ENCODE results near the gene C16orf89. TPM values are rescaled to one million over a fixed set of nuclear protein-coding genes. Genes with fewer than 3 reads are reported as not detected.

C16orf89 gene
- total RNA-seq, 1 experiment from 2014 or later: not detected

DNA sequence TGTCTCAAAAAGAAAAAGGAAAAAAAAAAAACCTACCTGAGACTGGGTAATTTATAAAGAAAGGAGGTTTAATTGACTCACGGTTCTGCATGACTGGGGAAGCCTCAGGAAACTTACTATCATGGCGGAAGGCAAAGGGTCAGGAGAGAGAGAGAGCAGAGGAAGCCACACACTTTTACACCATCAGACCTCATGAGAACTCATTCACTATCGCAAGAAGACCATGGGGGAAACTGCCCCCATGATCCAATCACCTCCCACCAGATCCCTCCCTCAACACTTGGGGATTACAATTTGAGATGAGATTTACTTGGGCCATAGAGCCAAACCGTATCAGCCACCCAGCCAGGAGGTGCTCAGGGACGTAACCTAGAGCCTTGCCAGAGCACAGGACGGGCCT lies 52.9 kb downstream of the C16orf89 start:
- TF ChIP-seq, protein P1, sequence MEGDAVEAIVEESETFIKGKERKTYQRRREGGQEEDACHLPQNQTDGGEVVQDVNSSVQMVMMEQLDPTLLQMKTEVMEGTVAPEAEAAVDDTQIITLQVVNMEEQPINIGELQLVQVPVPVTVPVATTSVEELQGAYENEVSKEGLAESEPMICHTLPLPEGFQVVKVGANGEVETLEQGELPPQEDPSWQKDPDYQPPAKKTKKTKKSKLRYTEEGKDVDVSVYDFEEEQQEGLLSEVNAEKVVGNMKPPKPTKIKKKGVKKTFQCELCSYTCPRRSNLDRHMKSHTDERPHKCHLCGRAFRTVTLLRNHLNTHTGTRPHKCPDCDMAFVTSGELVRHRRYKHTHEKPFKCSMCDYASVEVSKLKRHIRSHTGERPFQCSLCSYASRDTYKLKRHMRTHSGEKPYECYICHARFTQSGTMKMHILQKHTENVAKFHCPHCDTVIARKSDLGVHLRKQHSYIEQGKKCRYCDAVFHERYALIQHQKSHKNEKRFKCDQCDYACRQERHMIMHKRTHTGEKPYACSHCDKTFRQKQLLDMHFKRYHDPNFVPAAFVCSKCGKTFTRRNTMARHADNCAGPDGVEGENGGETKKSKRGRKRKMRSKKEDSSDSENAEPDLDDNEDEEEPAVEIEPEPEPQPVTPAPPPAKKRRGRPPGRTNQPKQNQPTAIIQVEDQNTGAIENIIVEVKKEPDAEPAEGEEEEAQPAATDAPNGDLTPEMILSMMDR (IDR thresholded peaks at IDR 0.05; ENCODE audit: unreplicated experiment): no peak
- intact Hi-C loops (cut with micrococcal nuclease): no loop called here
- no TSS peak for BruUV-seq (replicated peaks)

DNA sequence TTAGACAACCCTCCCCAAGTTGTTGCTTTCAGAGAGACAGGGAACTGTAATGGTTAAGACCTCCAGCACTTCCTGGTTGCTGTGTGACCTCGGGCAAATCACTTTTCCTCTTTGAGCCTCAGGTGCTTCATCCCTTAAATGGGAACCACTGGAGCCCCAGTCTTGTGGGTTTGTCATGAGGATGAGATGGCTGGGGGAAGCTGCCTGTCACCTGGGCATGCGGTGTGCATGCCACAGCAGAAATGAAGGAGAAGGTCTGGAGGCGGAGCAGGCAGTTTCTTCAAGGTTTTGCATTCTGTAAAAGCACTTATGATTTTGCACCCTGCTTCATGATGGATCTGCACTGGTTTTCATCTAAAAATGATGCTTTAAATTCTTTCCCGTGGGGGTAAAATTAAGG lies 54.1 kb downstream of the C16orf89 start:
- ChIA-PET POLR2A (no interaction called here), CTCF (interaction anchor here (0.8 kb wide), 1 partner anchor 15 kb away, joined by 4 read pairs; no protein-coding TSS in a partner anchor)
- Mint-ChIP-seq H3K27ac (ENCODE audit: low read depth, unreplicated experiment) (no peak overlapping the region), H3K36me3 (ENCODE audit: insufficient read depth, unreplicated experiment) (no peaks in the 10 kb centered on the region), H3K4me1 (ENCODE audit: insufficient read depth, unreplicated experiment) (no peaks in the 10 kb centered on the region), H3K4me3 (ENCODE audit: unreplicated experiment) (no peak overlapping the region), H3K27me3 (ENCODE audit: insufficient read depth, unreplicated experiment) (peaks cover 36% of the 10 kb centered on the region), H3K9me3 (ENCODE audit: unreplicated experiment) (no peaks in the 10 kb centered on the region)
- intact Hi-C loops (cut with micrococcal nuclease): no loop called here
- TF ChIP-seq, protein P1 (IDR thresholded peaks at IDR 0.05; ENCODE audit: unreplicated experiment): no peak
- no TSS peak for BruUV-seq (replicated peaks)
- no peak for DNase-seq (ENCODE audit: unreplicated experiment)

More for the DNA sequence above, 52.9 kb downstream of the C16orf89 start:
- Mint-ChIP-seq H3K36me3 (ENCODE audit: insufficient read depth, unreplicated experiment) (no peaks in the 10 kb centered on the region), H3K9me3 (ENCODE audit: unreplicated experiment) (no peaks in the 10 kb centered on the region), H3K27ac (ENCODE audit: low read depth, unreplicated experiment) (no peak overlapping the region), H3K4me3 (ENCODE audit: unreplicated experiment) (no peak overlapping the region), H3K4me1 (ENCODE audit: insufficient read depth, unreplicated experiment) (no peaks in the 10 kb centered on the region), H3K27me3 (ENCODE audit: insufficient read depth, unreplicated experiment) (peaks cover 36% of the 10 kb centered on the region)
- no peak for DNase-seq (ENCODE audit: unreplicated experiment)
- ChIA-PET CTCF (no interaction called here), POLR2A (no interaction called here)

DNA sequence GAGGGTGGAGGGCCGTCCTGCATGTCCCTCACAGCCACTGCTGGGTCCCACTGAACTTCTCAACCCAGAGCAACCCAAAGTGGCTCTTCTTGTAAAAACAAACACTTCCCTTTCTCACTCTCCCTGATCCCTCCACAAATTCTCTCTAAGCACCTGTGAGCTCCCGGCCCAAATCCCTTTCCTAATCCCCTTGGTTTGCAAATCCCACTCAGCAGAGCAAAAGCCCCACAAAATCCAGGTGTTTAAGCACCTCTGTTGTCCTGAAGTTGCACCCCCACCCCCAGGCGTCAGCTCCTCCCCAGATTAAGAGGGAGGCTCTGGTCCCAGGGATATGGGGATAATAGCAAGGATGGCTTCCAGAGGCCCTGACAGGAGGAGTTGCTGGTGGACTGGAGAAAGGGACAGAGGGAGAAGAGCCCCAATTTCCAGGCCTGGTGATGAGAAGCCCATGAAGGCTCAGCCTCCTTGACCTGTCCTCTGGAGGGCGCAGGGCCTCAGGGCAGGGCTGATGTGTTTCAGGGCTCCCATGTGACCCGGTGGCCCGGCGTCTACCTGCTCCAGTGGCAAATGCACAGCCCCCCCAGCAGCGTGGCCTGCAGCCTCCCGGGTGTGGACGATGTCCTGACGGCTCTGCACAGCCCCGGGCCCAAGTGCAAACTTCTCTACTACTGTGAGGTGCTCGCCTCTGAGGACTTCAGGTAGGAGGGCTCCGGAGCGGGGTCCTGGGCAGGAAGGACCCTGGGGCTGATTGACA lies 55.0 kb downstream of the C16orf89 start:
- DNase-seq (ENCODE audit: unreplicated experiment): no peak
- Mint-ChIP-seq H3K36me3 (ENCODE audit: insufficient read depth, unreplicated experiment) (no peaks in the 10 kb centered on the region), H3K27ac (ENCODE audit: low read depth, unreplicated experiment) (no peak overlapping the region), H3K4me3 (ENCODE audit: unreplicated experiment) (no peak overlapping the region), H3K4me1 (ENCODE audit: insufficient read depth, unreplicated experiment) (no peaks in the 10 kb centered on the region), H3K27me3 (ENCODE audit: insufficient read depth, unreplicated experiment) (peaks cover 36% of the 10 kb centered on the region), H3K9me3 (ENCODE audit: unreplicated experiment) (no peaks in the 10 kb centered on the region)
- TF ChIP-seq, protein P1 (IDR thresholded peaks at IDR 0.05; ENCODE audit: unreplicated experiment): no peak
- intact Hi-C loops (cut with micrococcal nuclease): no loop called here
- ChIA-PET CTCF (interaction anchor here (0.6 to 0.7 kb wide), 3 partner anchors 24 to 387 kb away, joined by 3 to 4 read pairs (median 3); no protein-coding TSS in a partner anchor), POLR2A (no interaction called here)
- BruUV-seq (replicated peaks): no TSS peak

DNA sequence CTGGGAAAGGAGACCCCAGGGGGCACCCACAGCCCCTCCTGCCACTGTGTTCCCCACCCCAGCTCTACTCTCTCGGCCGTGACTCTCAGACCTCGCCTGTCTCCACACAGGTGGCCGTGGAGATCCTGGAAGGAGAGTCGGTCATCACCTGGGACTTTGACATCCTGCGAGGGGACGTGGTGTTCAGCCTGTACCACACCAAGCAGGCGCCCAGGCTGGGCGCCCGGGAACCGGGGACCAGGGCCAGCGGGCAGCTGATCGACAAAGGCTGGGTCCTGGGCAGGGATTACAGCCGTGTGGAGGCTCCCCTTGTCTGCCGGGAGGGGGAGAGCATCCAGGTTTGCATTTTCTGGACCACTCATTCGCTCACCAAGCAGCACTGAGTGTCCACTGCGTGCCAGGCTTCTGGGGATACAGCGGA lies 57.4 kb downstream of the C16orf89 start:
- Mint-ChIP-seq H3K27me3 (ENCODE audit: insufficient read depth, unreplicated experiment) (peaks cover 36% of the 10 kb centered on the region), H3K9me3 (ENCODE audit: unreplicated experiment) (no peaks in the 10 kb centered on the region), H3K4me1 (ENCODE audit: insufficient read depth, unreplicated experiment) (no peaks in the 10 kb centered on the region), H3K36me3 (ENCODE audit: insufficient read depth, unreplicated experiment) (no peaks in the 10 kb centered on the region), H3K27ac (ENCODE audit: low read depth, unreplicated experiment) (no peak overlapping the region), H3K4me3 (ENCODE audit: unreplicated experiment) (no peak overlapping the region)
- DNase-seq (ENCODE audit: unreplicated experiment): no peak
- TF ChIP-seq, protein P1 (IDR thresholded peaks at IDR 0.05; ENCODE audit: unreplicated experiment): no peak
- intact Hi-C loops (cut with micrococcal nuclease): no loop called here
- BruUV-seq (replicated peaks): no TSS peak
- ChIA-PET CTCF (no interaction called here), POLR2A (interaction anchor here (0.6 kb wide), 1 partner anchor 148 kb away, joined by 3 read pairs; no protein-coding TSS in a partner anchor)

Measured in MCF 10A (cell line).